ENCODE results near the gene SMR3B. TPM values are rescaled to one million over a fixed set of nuclear protein-coding genes. Genes with fewer than 3 reads are reported as not detected.

SMR3B gene
- total RNA-seq, 4 donors from 2014 or later: not detected

DNA sequence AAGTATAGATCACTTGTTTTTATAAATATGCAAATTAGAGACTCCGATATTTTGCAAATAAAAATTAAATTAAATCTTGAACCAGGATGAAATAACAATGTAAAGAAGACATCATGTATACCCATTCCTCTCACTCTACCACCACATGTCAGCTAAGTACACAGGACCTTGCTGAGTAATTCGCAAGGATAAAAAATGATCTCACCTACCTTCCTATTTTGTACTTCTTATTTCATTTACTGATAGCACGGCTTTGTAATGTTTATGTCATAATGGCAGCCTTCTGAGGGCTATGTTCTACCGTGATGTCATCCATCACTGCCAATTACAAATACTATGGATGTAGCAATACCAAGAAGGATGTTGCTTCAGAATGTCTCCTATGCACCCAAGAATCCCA lies 10.9 kb upstream of the SMR3B start:
- no peak for ATAC-seq
- Histone ChIP-seq H3K27ac (no peak overlapping the region), H3K36me3 (no peaks in the 10 kb centered on the region), H3K27me3 (no peaks in the 10 kb centered on the region), H3K9me3 (no peaks in the 10 kb centered on the region), H3K4me3 (no peak overlapping the region), H3K4me1 (no peaks in the 10 kb centered on the region)
- 69 to 71% methylated on average over 4 of the region's 4 CpGs for WGBS, 2 donors (ENCODE audit: low coverage in 1 of 2)
- TF ChIP-seq POLR2AphosphoS5 (IDR thresholded peaks at IDR 0.05) (no peak), POLR2A (IDR thresholded peaks at IDR 0.05) (no peak), EP300 (IDR thresholded peaks at IDR 0.05) (no peak)
- TF ChIP-seq, protein P1, sequence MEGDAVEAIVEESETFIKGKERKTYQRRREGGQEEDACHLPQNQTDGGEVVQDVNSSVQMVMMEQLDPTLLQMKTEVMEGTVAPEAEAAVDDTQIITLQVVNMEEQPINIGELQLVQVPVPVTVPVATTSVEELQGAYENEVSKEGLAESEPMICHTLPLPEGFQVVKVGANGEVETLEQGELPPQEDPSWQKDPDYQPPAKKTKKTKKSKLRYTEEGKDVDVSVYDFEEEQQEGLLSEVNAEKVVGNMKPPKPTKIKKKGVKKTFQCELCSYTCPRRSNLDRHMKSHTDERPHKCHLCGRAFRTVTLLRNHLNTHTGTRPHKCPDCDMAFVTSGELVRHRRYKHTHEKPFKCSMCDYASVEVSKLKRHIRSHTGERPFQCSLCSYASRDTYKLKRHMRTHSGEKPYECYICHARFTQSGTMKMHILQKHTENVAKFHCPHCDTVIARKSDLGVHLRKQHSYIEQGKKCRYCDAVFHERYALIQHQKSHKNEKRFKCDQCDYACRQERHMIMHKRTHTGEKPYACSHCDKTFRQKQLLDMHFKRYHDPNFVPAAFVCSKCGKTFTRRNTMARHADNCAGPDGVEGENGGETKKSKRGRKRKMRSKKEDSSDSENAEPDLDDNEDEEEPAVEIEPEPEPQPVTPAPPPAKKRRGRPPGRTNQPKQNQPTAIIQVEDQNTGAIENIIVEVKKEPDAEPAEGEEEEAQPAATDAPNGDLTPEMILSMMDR (IDR thresholded peaks at IDR 0.05): no peak

DNA sequence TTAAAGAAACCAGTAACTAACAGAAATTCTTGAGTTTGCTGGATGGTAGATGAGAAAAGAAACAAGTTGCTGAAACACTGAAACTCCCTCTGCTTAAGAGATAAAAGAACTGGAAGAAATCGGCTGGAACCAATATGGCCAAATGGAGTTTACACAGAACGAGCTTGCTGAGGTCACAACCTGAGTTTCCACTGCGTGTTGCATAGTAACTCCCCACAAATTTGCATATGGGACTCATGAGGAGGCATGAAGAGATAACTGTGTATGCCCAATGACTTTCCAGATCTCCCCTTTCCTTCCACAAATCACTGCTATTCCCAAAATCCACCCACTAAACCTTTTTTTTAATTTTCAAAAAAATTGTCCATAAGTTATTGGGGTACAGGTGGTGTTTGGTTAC lies 10.2 kb upstream of the SMR3B start:
- no peak overlapping the region for H3K27ac ChIP-seq
- no peaks in the 10 kb centered on the region for H3K36me3 ChIP-seq
- H3K9me3 ChIP-seq: no peaks in the 10 kb centered on the region
- 61 to 68% methylated on average over 3 of the region's 3 CpGs for WGBS, 2 donors (ENCODE audit: low coverage in 1 of 2)
- ATAC-seq: no peak
- no peak overlapping the region for H3K4me3 ChIP-seq
- no peaks in the 10 kb centered on the region for H3K27me3 ChIP-seq
- H3K4me1 ChIP-seq: no peaks in the 10 kb centered on the region
- TF ChIP-seq POLR2A (IDR thresholded peaks at IDR 0.05) (no peak), POLR2AphosphoS5 (IDR thresholded peaks at IDR 0.05) (no peak), EP300 (IDR thresholded peaks at IDR 0.05) (no peak)
- TF ChIP-seq, protein P1 (IDR thresholded peaks at IDR 0.05): no peak

DNA sequence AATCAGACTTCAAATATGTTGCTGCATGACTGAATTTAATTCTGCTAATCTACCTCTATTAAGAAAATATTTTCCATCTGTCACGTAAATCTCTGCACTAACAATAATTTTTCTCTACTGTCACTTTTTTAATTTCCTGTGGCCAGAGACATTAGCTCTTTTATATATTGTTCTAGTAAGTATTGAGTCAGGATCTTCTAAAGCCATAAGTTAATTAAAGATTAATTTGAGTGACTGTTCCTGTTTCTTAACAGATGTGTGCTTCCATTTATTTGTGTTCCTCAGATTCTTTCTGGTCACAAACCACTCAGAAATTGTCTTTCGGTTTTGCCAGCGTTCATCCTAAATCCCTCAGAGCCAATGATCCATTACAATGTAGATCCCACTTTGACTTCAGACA lies 2.4 kb upstream of the SMR3B start:
- no peak for TF ChIP-seq POLR2AphosphoS5 (IDR thresholded peaks at IDR 0.05)
- no peak for TF ChIP-seq EP300 (IDR thresholded peaks at IDR 0.05)
- TF ChIP-seq POLR2A (IDR thresholded peaks at IDR 0.05): no peak
- TF ChIP-seq, protein P1 (IDR thresholded peaks at IDR 0.05): no peak
- no peaks in the 10 kb centered on the region for H3K9me3 ChIP-seq
- H3K36me3 ChIP-seq: no peaks in the 10 kb centered on the region
- no peak overlapping the region for H3K4me3 ChIP-seq
- no peaks in the 10 kb centered on the region for H3K4me1 ChIP-seq
- no peaks in the 10 kb centered on the region for H3K27me3 ChIP-seq
- ATAC-seq: no peak
- H3K27ac ChIP-seq: no peak overlapping the region
- 71 to 92% methylated on average over 3 of the region's 3 CpGs for WGBS, 2 donors (ENCODE audit: low coverage in 1 of 2)

DNA sequence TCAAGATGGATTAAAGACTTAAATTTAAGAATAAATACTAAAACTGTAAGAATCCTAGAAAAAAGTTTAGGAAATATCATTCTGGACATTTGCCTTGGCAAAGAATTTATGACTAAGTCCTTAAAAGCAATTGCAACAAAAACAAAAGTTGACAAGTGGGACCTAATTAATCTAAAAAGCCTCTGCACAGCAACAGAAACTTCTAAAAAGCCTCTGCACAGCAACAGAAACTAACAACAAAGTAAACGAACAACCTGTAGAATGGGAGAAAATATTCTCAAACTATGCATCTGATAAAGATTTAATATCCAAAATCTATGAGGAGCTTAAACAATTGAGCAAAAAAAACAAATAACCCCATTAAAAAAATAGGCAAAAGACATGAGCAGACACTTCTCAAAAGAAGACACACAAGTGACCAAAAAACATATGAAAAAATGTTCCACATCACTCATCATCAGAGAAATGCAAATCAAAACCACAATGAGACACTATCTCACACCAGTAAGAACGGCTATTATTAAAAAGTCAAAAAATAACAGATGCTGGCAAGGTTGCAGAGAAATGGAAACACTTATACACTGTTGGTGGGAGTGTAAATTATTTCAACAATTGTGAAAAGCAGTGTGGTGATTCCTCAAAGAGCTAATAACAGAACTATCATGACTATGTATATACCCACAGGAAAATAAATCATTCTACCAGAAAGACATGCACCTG lies 9.3 kb downstream of the SMR3B start:
- no peak overlapping the region for H3K27ac ChIP-seq
- no peaks in the 10 kb centered on the region for H3K9me3 ChIP-seq
- ATAC-seq: no peak
- H3K36me3 ChIP-seq: no peaks in the 10 kb centered on the region
- WGBS, 2 donors (ENCODE audit: low coverage in 1 of 2): 43 to 53% methylated on average over 2 of the region's 2 CpGs
- no peak for TF ChIP-seq EP300 (IDR thresholded peaks at IDR 0.05)
- no peaks in the 10 kb centered on the region for H3K27me3 ChIP-seq
- H3K4me3 ChIP-seq: no peak overlapping the region
- no peaks in the 10 kb centered on the region for H3K4me1 ChIP-seq

DNA sequence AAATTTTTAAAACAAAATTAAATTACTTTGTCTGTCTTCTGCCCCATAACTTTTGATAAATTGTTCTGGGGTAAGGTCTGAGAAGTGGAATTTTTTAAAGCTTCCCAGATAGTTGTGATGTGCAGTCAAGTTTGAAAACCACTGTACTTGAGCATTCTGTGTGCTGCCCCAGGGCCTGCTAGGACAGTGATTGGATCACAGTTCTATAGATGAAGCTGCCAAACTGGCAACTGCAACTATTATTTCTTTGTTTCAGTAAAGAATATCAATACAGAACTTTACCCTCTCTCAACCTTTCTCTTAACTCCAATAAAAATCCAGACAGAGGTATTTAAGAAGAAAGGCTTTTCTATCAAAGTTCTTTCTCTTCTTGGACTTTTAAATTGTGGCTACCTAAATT lies 14.6 kb downstream of the SMR3B start, which contains the start of gene OPRPN:
TSS of gene OPRPN (plus strand) at position 361 of the 400 bp plus-strand sequence. CDS start 1,346 bp downstream, outside the sequence.
- no peak within 1 kb of the TSS for H3K4me3 ChIP-seq
- no peaks in the 10 kb centered on the region for H3K27me3 ChIP-seq
- no peak within 1 kb of the TSS for H3K27ac ChIP-seq
- H3K9me3 ChIP-seq: no peaks in the 10 kb centered on the region
- H3K4me1 ChIP-seq: no peaks in the 10 kb centered on the region
- no peaks in the 10 kb centered on the region for H3K36me3 ChIP-seq
- no peak for ATAC-seq
- TF ChIP-seq POLR2AphosphoS5 (IDR thresholded peaks at IDR 0.05): no peak
- TF ChIP-seq, protein P1 (IDR thresholded peaks at IDR 0.05): no peak
- TF ChIP-seq EP300 (IDR thresholded peaks at IDR 0.05): no peak
- TF ChIP-seq POLR2A (IDR thresholded peaks at IDR 0.05): no peak
